Adrenal gland (tissue), 12 donors: Measurements from ENCODE around the gene PIAS4. TPM values are rescaled to one million over a fixed set of nuclear protein-coding genes. Genes with fewer than 3 reads are reported as not detected.

Source experiments
- DNase-seq, 7 donors: peaks; one replicate each; pipeline ENCODE4 v3.0.0-alpha.2; 2019 to 2020
- H3K27ac ChIP-seq, 5 donors: fragments of 200-600 bp; sonication (generic) in 4 of 5; 1 replicate in 3 of 5; 2 replicates in 2 of 5; pipeline versions ENCODE4 v1.5.1 to v1.8.0; 2016 to 2020; ENCODE audit warnings: mild to moderate bottlenecking in 1 of 5
- H3K27me3 ChIP-seq: fragments of 200-600 bp; 2 replicates; pipeline ENCODE4 v1.8.0; 2021
- H3K36me3 ChIP-seq, 2 donors: fragments of 200-600 bp; replicated peaks in 1 of 2; 1 replicate in 1 of 2; 2 replicates in 1 of 2; pipeline versions ENCODE4 v1.5.1 to v1.8.0; 2018 to 2022
- H3K4me1 ChIP-seq, 2 donors: fragments of 200-600 bp; replicated peaks in 1 of 2; 1 replicate in 1 of 2; 2 replicates in 1 of 2; pipeline versions ENCODE4 v1.5.1 to v1.8.0; 2018 to 2021
- H3K4me3 ChIP-seq, 4 donors: fragments of 200-600 bp; sonication (generic) in 3 of 4; one replicate each; pipeline ENCODE4 v1.5.1; 2016 to 2018
- H3K9me3 ChIP-seq, 3 donors: fragments of 200-600 bp; sonication (generic) in 1 of 3; replicated peaks in 1 of 3; 1 replicate in 2 of 3; 2 replicates in 1 of 3; pipeline versions ENCODE4 v1.5.1 to v1.8.0; 2016 to 2021
- CTCF ChIP-seq, 6 experiments: fragments of 450-650 bp in 4 of 6; fragments of 200-600 bp in 2 of 6; sonication (generic) in 1 of 6; IDR thresholded peaks; 1 replicate in 5 of 6; 2 replicates in 1 of 6; pipeline versions ENCODE4 v1.5.1 to v1.8.0; 2016 to 2021; ENCODE audit warnings: antibody characterized with exemption in 6 of 6, mild to moderate bottlenecking in 2 of 6, moderate library complexity in 1 of 6
- POLR2A ChIP-seq, 2 donors: fragments of 450-650 bp; IDR thresholded peaks; one replicate each; pipeline ENCODE4 v1.6.1; 2017; ENCODE audit warnings: antibody characterized with exemption in 2 of 2, mild to moderate bottlenecking in 2 of 2, moderate library complexity in 1 of 2
- WGBS, 4 donors: extraction: QIAGEN DNeasy Blood & Tissue Kit in 2 of 4; methylation state at CpG; one replicate each; pipeline versions ENCODE4 v1.1.5 to v1.1.7; 2013 to 2017; 5-methylcytosine and 5-hydroxymethylcytosine counted together
- intact Hi-C, 2 donors: fragments of 100-400 bp; cut with DNase I; formaldehyde crosslinking; loops; one replicate each; pipeline versions ENCODE4 v1.14.1 to v1.15.0; 2022 to 2023
- polyA plus RNA-seq, 3 donors: library from polyadenylated mRNA; stranded (reverse); fragments of 200-250 nt in 2 of 3; fragments of 350-450 nt in 1 of 3; fragmentation: Illumina TruSeq in 1 of 3; extraction: RNeasy Lipid Tissue Mini Kit (QIAGEN cat#74804) in 1 of 3; gene quantifications; one replicate each; pipeline ENCODE4 v1.2.3, GENCODE V29; 2013 to 2014
- total RNA-seq, 9 donors: library from RNA; depleted of rRNA in 4 of 9; stranded (reverse); fragments of >200 nt in 4 of 9; fragments of 120-200 nt in 1 of 9; fragmentation: NEBNext Ultra II Directional in 1 of 9; extraction: Animal tissue kit (Norgen Biotek cat#: 25700) in 1 of 9; gene quantifications; one replicate each; pipeline versions ENCODE4 v1.1.0 to v1.2.4, GENCODE V29; 2013 to 2023
- donor health status: healthy with polysubstance abuse.
- donor health status: Bipolar disorder and iron deficiency.
- donor health status: DM: yes; HTN: yes; CAD: no.
- donor health status: DM: no; HTN: no; CAD: no.
- donor health status: DM: no; HTN: no; CAD: no.
- donor health status: DM: yes; HTN: yes; CAD: no.

The PIAS4 gene
- total and polyA plus RNA-seq, 12 donors = 13.7 to 40.7 (median 22.5) TPM

DNA sequence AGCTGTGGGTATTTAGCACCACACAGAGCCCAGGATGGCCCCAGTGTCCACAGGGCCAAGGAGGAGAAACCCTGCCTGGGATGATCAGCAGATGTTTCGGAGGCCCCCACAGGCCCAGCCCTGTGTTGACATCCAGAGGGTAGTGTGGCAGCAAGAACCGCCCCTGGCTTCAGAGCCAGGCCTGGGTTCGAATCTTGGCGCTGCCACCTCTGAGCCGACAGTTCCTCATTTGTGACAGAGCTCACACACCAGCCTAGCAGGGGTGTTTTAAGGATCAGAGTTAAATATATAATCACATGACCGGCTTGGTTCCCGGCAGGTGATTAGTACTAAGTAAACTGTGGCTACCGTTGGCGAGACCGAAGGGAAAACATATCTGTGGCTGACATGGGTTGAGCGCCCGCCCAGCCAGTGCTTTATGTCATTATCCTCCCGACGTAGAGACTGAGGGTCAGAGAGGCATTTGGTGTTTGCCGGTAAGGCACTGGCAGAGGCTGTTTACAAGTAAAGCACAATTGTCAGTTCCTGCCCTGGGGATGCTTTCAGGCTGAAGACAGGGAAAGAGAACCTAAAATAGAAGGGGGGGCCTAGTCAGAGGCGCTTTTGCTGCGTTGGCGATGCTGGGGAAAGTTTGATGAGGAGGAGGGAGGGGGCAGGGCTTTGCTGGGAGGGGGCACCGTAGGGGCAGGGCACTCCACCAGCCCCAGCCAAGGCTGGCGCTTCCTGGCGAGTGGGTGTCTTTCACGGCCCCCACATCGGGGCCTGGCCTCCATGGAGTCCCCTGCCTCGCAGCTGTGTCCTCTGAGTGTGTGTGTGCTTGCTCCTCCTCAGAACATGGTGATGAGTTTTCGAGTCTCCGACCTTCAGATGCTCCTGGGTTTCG is 4.8 kb downstream of the PIAS4 start:
- Histone ChIP-seq H3K36me3 (peaks cover 0 to 26% of the 10 kb centered on the region in 2 donors), H3K4me3 (no peak overlapping the region), H3K27ac (peak overlapping the region in 2 of 5 donors; percentile 8 to 89), H3K9me3 (no peaks in the 10 kb centered on the region), H3K4me1 (peaks cover 56 to 68% of the 10 kb centered on the region in 2 donors), H3K27me3 (no peaks in the 10 kb centered on the region)
- no peak for DNase-seq
- TF ChIP-seq CTCF (IDR thresholded peaks at IDR 0.05) (no peak), POLR2A (IDR thresholded peaks at IDR 0.05) (no peak)
- intact Hi-C loops = loop anchor here (5.0 to 10.0 kb wide), 2 partner anchors 50 to 192 kb away; no protein-coding TSS in a partner anchor
- WGBS, 4 donors = 78 to 87% (median 83%) methylated on average over 22 to 27 of the region's 27 CpGs

DNA sequence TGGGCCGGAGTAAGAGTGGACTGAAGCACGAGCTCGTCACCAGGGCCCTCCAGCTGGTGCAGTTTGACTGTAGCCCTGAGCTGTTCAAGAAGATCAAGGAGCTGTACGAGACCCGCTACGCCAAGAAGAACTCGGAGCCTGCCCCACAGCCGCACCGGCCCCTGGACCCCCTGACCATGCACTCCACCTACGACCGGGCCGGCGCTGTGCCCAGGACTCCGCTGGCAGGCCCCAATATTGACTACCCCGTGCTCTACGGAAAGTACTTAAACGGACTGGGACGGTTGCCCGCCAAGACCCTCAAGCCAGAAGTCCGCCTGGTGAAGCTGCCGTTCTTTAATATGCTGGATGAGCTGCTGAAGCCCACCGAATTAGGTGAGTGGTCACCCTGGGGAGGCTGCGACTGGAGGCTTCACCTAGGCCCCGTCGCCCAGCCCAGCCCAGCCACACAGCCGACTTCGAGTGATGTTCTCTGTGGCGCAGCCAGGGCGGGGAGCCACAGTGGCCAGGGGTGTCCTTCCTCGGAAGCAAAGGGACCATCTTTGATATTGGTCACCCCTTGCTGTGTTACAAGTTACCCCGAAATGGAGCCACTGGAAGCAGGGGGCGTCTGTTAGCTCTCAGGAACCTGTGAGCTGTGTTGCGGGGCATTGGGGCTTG is 5.6 kb downstream of the PIAS4 start:
- intact Hi-C loops = loop anchor here (5.0 to 10.0 kb wide), 2 partner anchors 49 to 192 kb away; no protein-coding TSS in a partner anchor
- no peak for TF ChIP-seq POLR2A (IDR thresholded peaks at IDR 0.05)
- TF ChIP-seq CTCF (IDR thresholded peaks at IDR 0.05) = no peak
- H3K27me3 ChIP-seq = no peaks in the 10 kb centered on the region
- WGBS, 4 donors = 93 to 96% (median 94%) methylated on average over 19 to 33 of the region's 33 CpGs
- peak overlapping the region in 3 of 5 donors; percentile 26 to 89 (median 80) for H3K27ac ChIP-seq
- peaks cover 56 to 68% of the 10 kb centered on the region in 2 donors for H3K4me1 ChIP-seq
- H3K36me3 ChIP-seq = peaks cover 0 to 27% of the 10 kb centered on the region in 2 donors
- H3K9me3 ChIP-seq = no peaks in the 10 kb centered on the region
- DNase-seq = peak in 1 of 7 donors; percentile 7
- H3K4me3 ChIP-seq = no peak overlapping the region

GRCh38 chr19:4013886-4014540 is 6.5 kb downstream of the PIAS4 start:
- Histone ChIP-seq H3K4me1 (peaks cover 47 to 60% of the 10 kb centered on the region in 2 donors), H3K4me3 (no peak overlapping the region), H3K27me3 (no peaks in the 10 kb centered on the region), H3K36me3 (peaks cover 0 to 28% of the 10 kb centered on the region in 2 donors), H3K27ac (peak overlapping the region in 4 of 5 donors; percentile 52 to 89 (median 77)), H3K9me3 (no peaks in the 10 kb centered on the region)
- intact Hi-C loops = loop anchor here (5.0 to 10.0 kb wide), 2 partner anchors 48 to 191 kb away; no protein-coding TSS in a partner anchor
- peak; percentile 64 to 87 (median 76) for DNase-seq
- 40 to 69% (median 57%) methylated on average over 3 to 20 of the region's 20 CpGs for WGBS, 4 donors
- TF ChIP-seq POLR2A (IDR thresholded peaks at IDR 0.05) = peak in 1 of 2 donors; percentile 37
- no peak for TF ChIP-seq CTCF (IDR thresholded peaks at IDR 0.05)
